ENCODE results near the gene PARD3B.

PARD3B gene

DNA sequence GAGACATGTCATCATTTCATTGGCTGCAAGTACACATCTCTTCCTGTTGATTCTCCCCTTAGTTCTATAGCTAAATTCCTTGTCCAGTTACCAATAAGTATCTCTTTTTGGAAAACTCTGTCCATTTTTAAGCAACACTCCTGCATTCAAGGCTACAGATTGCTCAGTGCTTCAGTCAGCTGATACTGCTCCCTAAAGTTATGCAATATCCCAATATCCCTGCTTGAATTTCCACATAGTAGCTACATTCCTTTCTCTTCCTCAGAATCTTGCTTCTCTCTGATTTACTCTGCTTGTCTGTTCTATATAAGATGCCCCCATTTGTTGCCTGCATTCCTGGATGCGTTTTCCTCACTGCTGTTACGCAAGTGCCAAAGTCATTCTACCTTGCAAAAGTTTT, 109.8 kb downstream of the PARD3B start:
- no peak overlapping the region for H3K27ac Mint-ChIP-seq
- TF ChIP-seq, protein P1, sequence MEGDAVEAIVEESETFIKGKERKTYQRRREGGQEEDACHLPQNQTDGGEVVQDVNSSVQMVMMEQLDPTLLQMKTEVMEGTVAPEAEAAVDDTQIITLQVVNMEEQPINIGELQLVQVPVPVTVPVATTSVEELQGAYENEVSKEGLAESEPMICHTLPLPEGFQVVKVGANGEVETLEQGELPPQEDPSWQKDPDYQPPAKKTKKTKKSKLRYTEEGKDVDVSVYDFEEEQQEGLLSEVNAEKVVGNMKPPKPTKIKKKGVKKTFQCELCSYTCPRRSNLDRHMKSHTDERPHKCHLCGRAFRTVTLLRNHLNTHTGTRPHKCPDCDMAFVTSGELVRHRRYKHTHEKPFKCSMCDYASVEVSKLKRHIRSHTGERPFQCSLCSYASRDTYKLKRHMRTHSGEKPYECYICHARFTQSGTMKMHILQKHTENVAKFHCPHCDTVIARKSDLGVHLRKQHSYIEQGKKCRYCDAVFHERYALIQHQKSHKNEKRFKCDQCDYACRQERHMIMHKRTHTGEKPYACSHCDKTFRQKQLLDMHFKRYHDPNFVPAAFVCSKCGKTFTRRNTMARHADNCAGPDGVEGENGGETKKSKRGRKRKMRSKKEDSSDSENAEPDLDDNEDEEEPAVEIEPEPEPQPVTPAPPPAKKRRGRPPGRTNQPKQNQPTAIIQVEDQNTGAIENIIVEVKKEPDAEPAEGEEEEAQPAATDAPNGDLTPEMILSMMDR (IDR thresholded peaks at IDR 0.05; ENCODE audit: unreplicated experiment in 3 of 3), result no peak
- H3K36me3 Mint-ChIP-seq (ENCODE audit: low read depth), result peaks cover 15% of the 10 kb centered on the region
- H3K9me3 Mint-ChIP-seq, result peaks cover 11% of the 10 kb centered on the region
- peaks cover 3% of the 10 kb centered on the region for H3K4me1 Mint-ChIP-seq
- no peaks in the 10 kb centered on the region for H3K27me3 Mint-ChIP-seq (ENCODE audit: low read depth)
- no peak overlapping the region for H3K4me3 Mint-ChIP-seq

DNA sequence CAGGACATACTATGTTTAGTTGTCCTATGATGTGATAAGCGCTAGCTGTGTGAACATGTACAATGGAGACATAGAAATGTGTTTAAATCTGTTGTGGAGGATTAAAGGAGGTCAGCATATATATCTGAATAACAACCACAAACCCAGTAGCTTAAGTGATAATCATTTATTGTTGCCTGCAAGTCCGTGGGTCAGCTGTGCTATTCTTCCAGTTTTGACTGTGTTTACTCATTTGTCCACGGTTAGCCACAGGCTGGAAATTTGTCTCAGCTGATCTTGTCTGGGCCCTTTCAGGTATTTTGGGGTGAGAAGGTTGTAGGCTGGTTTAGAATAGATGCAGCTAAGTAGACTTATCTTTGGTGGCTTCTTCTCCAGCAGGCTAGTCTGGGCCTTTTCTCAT, 110.4 kb downstream of the PARD3B start:
- no peak overlapping the region for H3K27ac Mint-ChIP-seq
- TF ChIP-seq, protein P1 (IDR thresholded peaks at IDR 0.05; ENCODE audit: unreplicated experiment in 3 of 3), result no peak
- no peak overlapping the region for H3K4me3 Mint-ChIP-seq
- H3K36me3 Mint-ChIP-seq (ENCODE audit: low read depth), result peaks cover 13% of the 10 kb centered on the region
- peaks cover 8% of the 10 kb centered on the region for H3K4me1 Mint-ChIP-seq
- no peaks in the 10 kb centered on the region for H3K27me3 Mint-ChIP-seq (ENCODE audit: low read depth)
- H3K9me3 Mint-ChIP-seq, result peaks cover 11% of the 10 kb centered on the region

DNA sequence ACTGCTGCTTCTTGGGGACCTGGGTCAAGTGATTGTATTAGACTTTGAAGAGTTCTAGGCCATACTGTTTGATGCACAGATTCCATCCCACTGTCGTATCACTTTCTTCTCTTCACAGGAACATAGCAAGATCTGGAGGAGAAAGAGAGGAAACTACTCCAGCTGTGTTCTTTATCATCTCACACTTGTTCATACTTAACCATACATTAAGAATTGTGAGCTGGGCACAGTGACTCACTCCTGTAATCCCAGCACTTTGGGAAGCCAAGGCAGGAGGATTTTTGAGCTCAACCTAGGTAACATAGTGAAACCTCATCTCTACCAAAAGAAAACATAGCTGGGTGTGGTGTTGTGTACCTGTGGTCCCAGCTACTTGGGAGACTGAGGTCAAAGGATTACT, 111.7 kb downstream of the PARD3B start:
- Mint-ChIP-seq H3K4me3 (no peak overlapping the region), H3K27ac (no peak overlapping the region), H3K4me1 (peaks cover 13% of the 10 kb centered on the region), H3K36me3 (ENCODE audit: low read depth) (peaks cover 5% of the 10 kb centered on the region), H3K27me3 (ENCODE audit: low read depth) (no peaks in the 10 kb centered on the region), H3K9me3 (peaks cover 10% of the 10 kb centered on the region)
- TF ChIP-seq, protein P1 (IDR thresholded peaks at IDR 0.05; ENCODE audit: unreplicated experiment in 3 of 3), result no peak

DNA sequence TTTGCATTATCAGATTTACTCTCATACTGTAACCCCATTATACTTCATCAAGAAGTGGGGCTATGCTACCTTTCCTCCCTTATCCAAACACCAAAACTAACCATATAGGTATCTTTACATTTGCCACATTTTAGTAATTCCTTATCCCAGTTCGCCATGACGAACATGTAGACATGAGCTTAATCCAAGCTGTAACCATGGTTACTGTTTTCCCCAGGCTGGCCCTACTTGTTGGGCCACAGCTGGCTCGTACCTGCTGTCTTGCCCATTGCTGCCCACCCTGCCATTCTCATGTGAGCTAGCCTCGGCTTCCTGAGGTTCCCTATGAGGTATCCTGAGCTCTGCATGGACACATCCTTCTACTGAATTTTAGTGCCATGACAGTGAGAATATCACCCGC, 117.7 kb downstream of the PARD3B start:
- TF ChIP-seq, protein P1 (IDR thresholded peaks at IDR 0.05; ENCODE audit: unreplicated experiment in 3 of 3), result no peak

DNA sequence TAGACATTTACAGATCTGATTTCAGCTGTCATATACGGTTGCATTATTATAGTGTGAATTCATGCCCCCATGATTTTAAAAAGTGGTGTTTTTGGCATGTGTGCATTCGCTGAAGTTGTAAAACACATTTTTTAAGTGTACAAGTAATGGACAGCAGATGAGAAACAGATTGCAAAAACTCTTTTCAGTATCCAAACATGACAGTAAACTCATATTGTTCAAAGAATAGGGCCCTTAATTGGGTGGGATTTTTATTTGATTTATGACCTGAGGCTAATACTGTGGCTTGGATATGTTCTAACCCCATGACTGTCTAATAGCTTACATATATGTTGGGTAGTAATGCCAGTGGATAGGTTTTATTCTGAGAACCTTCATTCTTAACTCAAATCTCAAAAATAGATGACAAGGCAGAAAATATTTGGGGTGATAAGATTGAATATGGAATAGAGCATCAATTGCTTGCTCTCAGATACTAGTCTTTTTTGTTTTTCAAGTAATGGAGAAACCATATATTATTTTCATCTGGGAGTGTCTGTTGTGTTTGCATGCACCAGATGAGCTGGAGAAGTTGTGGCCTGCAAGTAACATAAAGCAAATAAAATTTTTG, 118.6 kb downstream of the PARD3B start:
- H3K36me3 Mint-ChIP-seq (ENCODE audit: low read depth), result no peaks in the 10 kb centered on the region
- H3K9me3 Mint-ChIP-seq, result no peaks in the 10 kb centered on the region
- TF ChIP-seq, protein P1 (IDR thresholded peaks at IDR 0.05; ENCODE audit: unreplicated experiment in 3 of 3), result no peak
- peaks cover 28% of the 10 kb centered on the region for H3K4me1 Mint-ChIP-seq
- H3K27ac Mint-ChIP-seq, result peak overlapping the region in 1 of 3 experiments; percentile 66
- H3K27me3 Mint-ChIP-seq (ENCODE audit: low read depth), result no peaks in the 10 kb centered on the region
- H3K4me3 Mint-ChIP-seq, result no peak overlapping the region

More for the DNA sequence above, 117.7 kb downstream of the PARD3B start:
- Mint-ChIP-seq H3K27ac (no peak overlapping the region), H3K36me3 (ENCODE audit: low read depth) (no peaks in the 10 kb centered on the region), H3K4me3 (no peak overlapping the region), H3K4me1 (peaks cover 28% of the 10 kb centered on the region), H3K27me3 (ENCODE audit: low read depth) (no peaks in the 10 kb centered on the region), H3K9me3 (no peaks in the 10 kb centered on the region)

DNA sequence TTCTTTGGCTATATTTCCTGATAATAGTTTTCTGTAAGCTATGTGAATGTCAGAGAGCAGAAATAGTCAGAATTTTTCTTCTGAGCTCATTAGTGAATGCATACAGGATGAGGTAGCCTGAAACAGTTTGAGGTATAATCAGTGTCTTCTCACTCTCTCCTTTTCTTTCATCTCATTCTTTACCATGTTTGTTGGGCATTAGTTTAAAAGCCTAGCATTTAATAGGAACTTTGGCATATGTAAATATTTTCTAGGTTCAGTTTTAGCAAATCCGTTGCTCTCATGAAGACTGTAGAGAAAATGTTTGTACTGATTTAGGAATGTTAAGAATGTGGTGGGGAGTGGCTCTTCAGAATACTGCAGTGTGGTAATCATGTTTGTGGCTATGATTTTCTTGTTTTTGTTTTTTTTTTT, 119.4 kb downstream of the PARD3B start:
- Mint-ChIP-seq H3K36me3 (ENCODE audit: low read depth) (no peaks in the 10 kb centered on the region), H3K27me3 (ENCODE audit: low read depth) (no peaks in the 10 kb centered on the region), H3K4me3 (no peak overlapping the region), H3K9me3 (no peaks in the 10 kb centered on the region), H3K4me1 (peaks cover 28% of the 10 kb centered on the region), H3K27ac (peak overlapping the region in 2 of 3 experiments; percentile 65 to 66)
- TF ChIP-seq, protein P1 (IDR thresholded peaks at IDR 0.05; ENCODE audit: unreplicated experiment in 3 of 3), result no peak

Measured in nephron (organoid).